ENCODE data around the gene KNG1.

The KNG1 gene

GRCh38 chr3:186775999-186776398, 58.8 kb downstream of the KNG1 start:
- DNase-seq (ENCODE audit: low spot score), result no peak

- DNase-seq (ENCODE audit: low spot score), result no peak
Measured at GRCh38 chr3:186779204-186779603, 62.0 kb downstream of the KNG1 start.

GRCh38 chr3:186782542-186783057, 65.4 kb downstream of the KNG1 start:
- no peak for DNase-seq (ENCODE audit: low spot score)

DNA sequence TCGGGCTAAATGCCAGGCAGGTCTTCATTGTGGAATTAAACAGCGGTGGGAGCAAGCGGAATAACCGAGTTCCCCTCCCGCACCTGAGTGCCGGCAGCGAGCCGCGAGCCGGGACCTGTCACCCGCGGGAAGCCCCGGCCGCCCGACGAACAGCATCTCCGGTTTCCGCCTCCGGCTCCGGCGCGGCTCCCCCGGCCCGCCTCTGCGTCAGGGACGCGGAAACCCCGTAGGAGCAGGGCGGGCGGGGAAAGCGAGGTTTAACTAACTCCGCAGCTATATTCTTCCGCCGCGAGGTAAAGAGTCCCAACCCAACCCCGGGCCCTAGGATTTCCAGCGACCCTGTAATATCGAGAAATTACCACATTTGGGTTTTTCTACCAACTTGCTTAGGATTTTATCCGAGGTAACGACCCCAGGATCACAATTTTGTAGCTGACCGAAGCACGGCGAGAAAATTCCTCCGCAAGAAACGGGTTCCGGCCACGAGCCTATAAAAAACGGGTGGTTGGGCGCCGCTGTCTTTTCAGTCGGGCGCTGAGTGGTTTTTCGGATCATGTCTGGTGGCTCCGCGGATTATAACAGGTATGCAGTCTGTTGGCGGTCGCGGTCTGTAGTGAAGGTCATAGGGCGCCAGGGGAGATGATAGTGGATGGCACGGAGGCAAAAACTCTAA, 66.0 kb downstream of the KNG1 start, which contains the start of gene EIF4A2:
EIF4A2 (plus strand) TSS at position 520 of the 673 bp plus-strand sequence; CDS start at position 554, 34 bp downstream.
- DNase-seq (ENCODE audit: low spot score), result peak; percentile 94

DNA sequence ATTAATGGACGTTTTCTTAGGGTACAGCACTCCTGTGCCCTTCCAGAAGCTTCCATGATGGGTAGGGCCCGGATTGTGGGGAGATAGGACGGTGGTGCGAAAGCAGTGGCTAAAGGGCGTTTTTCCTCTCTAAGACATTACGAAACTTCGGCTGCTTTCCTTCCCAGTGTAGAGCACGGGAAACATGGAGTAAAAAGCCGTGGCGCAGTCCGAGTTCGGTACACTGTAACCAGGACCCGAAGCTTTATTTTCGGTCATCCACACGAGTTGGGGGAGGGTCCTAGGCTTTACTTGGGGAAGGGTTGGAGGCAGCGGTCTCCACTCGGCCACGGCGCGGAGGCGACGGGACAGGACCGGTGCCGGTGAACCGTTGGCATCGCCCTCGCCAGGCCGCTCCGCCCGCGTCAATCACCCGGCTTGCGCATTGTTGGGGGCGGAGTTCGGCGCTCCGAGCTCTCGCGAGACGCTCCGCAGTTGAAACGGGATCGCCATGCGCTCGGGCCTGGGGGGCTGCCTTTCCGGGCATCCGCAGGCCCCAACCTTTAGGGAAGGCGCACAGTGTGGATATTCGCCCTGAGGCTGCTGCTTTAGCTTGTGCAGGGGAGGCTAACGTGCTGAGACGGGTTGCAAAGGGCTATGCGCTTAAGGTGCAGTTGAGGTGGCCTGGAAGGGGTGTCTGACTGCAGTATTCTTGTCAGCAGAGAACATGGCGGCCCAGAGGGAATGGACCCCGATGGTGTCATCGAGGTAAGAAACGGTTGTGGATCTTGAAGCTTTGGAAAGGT, 66.8 kb downstream of the KNG1 start:
- DNase-seq (ENCODE audit: low spot score), result peak; percentile 82

DNA sequence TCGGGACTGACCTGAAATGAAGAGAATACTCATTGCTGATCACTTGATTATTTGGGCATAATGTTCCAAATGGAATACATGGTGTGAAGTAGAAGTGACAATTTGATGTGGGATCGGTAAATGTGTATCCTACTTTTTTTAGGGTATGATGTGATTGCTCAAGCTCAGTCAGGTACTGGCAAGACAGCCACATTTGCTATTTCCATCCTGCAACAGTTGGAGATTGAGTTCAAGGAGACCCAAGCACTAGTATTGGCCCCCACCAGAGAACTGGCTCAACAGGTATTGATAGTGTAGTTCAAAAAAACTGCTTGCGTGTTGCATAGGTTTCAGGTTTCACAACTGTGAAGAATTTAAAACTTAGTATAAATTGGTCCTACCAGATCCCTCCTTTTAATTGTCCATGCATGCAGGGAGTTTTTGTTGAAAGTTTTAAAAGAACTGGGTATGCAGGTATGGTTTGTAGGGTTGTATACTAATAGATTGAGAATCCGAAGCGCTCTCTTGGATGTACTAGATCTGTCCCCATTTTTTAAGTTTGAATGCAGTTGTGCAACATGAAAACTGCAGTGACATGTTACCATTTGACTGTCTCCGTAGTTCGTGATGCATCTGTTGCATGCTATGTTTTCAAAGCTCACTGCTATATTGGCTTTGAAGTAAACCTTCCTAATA, 67.8 kb downstream of the KNG1 start:
- no peak for DNase-seq (ENCODE audit: low spot score)

- DNase-seq (ENCODE audit: low spot score), result no peak
Measured at GRCh38 chr3:186785495-186786018, 68.4 kb downstream of the KNG1 start.

DNA sequence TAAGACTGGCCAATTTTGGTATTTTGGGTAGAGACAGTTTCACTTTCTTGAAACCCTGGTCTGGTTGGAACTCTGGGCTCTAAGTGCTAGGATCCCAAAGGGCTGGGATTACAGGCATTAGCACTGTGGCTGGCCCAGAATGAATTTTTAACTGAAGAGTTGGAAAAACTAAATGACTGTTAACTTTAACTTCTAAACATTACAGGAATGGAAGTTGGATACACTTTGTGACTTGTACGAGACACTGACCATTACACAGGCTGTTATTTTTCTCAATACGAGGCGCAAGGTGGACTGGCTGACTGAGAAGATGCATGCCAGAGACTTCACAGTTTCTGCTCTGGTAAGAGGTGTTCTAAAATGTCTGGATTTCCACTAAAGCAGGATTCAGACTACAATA, 69.8 kb downstream of the KNG1 start:
- no peak for DNase-seq (ENCODE audit: low spot score)

DNA sequence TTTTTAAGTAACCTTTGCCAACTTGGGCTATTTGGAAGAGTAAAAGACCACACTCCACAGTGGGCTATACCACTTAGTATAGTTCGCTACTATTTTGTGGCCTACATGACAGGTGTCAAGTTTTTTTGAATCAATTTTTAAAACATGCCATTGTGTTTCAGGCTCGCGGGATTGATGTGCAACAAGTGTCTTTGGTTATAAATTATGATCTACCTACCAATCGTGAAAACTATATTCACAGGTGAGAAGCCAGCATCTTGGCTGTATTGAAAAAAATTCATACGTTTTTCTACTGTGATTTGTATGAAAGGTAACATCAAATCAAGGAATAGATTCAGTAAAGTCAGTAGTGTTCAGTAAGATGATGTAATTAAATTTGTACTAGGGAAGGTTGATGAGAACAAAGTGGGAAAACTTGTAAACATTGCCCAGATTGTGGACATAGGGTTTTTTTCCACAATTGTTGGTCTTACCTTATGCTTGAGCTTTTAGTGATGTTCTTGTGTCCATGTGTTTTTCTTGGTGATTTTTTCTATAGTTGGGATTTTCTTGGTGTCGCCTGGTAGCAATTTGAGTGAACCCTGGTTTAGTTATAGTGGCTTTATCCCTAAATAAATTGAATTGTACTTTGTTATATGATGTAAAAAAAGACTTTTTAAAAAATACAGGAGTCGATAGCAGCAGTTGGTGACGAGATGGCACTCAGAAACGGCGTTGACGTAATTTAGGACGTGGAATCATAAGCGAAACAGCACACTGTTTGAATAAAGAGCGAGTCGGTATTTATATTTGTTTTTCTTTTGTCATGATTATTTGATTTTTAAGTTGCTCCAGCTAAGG, 70.7 kb downstream of the KNG1 start:
- DNase-seq (ENCODE audit: low spot score), result no peak

DNA sequence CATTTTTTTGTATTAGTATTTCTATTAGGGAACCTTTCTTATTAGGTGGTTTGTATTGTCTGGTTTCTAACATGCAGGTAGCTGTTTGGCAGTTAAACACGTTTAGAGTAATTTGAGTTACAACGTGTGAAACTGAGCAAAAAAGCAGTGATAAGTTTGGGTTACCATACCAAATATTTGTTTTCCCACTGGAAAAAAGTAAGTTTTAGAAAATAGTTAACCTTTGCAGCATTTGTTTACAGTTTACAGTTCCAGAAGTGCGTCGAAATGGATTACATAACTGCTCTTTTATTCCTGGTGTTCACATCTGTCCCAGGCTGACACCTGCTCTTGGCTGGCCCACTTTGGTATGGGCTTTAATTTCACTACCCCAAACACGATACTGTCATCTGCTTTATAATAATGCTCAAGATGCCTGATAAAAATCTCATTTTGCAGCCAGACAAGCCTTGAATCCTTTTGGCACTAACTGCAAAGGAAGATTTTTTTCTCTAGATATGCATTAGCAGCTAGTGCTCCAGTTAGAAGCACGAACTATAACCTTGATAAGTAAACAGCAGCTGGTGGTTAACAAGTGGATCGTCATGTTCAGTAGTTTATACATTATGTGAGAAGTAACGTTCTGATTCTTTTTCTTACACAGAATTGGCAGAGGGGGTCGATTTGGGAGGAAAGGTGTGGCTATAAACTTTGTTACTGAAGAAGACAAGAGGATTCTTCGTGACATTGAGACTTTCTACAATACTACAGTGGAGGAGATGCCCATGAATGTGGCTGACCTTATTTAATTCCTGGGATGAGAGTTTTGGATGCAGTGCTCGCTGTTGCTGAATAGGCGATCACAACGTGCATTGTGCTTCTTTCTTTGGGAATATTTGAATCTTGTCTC, 71.6 kb downstream of the KNG1 start:
- no peak for DNase-seq (ENCODE audit: low spot score)

DNA sequence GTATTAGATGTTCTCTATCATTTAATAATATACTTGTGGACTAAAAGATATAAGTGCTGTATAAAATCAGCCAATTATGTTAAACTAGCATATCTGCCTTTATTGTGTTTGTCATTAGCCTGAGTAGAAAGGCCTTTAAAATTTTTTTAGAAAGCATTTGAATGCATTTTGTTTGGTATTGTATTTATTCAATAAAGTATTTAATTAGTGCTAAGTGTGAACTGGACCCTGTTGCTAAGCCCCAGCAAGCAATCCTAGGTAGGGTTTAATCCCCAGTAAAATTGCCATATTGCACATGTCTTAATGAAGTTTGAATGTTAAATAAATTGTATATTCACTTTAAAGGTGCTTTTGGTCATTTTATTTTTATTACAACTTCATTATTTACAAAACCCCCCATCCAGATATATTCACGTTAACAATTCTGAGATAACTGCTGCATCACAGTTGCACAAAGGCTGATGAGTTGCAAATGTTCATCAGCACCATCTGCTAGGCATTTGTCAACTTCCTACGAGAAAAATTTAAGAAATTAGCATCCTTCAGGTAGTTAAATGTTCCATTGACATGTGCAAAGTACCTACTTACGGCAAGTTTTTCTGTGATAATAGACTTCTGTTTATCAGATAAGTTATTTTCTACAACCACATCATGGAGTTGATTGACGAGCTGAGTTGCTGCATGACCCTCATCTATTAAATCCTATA, 72.5 kb downstream of the KNG1 start:
- no peak for DNase-seq (ENCODE audit: low spot score)

DNA sequence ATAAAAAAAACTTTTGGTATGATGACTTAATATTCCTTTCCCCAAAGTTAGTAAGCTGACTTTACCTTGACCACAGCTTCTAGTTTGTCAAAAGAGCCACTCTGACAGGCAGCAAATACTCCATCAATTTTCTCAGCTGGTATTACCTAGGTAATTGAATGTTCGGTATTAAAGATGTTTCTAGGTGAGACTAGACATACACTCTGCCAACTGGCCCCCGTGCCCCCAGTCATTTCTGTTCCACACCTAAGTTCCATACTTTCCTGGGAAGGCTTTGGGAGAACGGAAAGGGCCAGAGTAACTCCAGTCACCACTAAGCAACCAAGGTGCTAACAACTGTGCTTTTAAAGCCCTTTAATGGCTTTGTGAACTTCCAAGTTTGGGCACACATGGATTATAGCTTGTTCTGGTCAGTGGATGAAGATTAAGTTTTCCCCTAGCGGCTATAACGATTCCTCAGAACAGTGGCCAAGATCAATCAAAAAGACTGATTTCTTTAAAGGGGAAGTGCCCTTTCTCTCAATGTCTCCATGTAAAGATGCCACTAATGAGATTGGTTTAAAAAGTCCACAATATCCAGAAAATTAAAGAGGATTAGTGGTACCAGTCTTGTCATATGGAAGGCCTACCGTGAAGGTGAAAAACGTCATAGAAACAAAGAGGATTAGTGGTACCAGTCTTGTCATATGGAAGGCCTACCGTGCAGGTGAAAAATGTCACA, 73.3 kb downstream of the KNG1 start:
- no peak for DNase-seq (ENCODE audit: low spot score)

Data from AG08396 (cell line).